ENCODE measurements around the gene DCAF12L1.

DCAF12L1 gene

DNA sequence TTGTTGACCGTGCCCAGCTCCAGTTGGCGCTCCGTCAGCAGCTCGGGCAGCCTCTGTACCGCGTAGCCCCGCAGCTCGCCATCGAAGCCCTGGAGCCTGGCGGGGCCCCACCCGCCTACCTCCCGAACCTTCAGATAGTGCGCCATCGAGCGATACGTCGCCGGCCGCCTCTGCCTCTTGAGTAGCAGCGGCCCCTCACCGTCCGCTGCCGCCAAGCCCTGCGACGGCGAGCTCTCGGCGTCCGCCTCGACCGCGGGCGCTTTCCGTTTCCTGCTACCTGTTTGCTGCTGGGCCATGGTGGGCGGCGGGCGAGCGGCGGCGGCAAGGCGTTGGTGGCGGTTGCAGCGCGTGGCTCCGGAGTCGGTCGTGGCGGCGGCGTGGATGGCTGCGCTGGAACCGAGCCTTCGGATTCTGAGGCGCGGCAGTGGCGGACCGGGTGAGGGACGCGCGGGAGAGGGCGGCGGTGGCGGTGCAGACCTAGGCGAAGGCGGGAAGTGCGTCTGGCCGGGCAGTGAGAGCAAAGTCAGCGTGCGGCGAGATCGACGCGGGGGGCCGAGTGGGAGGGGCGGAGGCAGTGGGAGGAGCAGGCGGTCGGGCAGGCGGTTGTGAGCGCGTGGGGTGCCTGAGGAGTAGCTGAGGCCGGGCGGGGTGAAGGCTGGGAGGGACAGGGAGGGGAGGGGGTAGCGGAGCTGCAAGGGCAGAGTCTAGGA is at the start of gene DCAF12L1:
Gene DCAF12L1 (minus strand): TSS at position 502 of the 710 bp plus-strand sequence. CDS start 206 bp downstream, at position 296.
- no peak for DNase-seq

DNA sequence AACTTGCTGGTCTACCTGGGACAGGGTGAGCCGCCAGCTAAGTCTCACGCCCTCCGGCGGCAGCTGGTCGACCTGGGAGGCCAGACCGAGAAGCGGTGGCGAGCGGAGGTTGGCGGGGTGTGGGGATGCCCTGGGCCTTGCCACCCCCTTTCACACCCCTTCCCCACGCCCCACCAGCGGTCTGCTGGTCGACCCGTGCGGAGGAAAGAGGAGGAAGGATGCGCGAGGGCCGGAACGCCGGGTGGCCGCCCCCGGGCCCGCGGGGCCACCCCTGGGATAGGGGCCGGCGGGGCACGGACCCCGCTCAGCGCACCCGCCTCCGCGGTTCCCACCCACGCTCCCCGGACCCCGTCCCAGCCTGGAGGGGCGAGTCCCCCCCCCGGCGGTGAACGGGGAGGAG is 28.3 kb upstream of the DCAF12L1 start:
- DNase-seq = no peak

DNA sequence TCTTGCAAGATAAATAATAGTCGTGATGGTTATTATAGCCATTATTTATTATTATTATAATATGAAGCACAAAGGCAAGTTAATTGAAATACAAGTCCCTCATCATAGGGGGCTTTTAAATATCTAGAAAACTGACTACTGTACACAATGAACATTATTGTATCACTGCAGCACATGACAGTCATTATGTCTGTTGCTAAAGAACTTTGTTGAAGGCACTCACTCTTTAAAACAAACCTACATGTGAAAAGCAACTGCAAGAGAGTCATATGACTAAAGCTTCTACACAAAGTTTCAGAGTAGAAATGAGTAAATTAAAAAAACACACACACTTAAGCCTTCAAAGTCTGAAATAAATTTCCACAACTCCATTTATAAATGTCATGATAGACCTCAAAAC is 23.3 kb upstream of the DCAF12L1 start:
- no peak for DNase-seq

DNA sequence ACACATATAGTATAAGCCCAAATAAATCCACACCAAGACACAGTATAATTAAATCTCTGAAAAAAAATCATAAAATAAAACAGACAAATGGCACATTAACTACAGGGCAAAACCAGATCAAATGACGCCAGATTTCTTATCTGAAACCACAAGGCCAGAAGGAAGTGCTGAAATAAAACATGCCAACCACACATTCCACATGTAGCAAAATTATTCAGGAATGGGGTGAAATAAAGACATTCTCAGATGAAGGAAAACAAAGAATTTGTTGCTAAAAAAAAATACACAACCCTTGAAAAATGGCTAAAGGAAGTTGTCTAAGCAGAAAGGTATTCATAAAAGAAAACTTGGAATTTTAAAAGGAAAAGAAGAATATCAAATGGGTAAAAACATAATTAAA is 4.5 kb upstream of the DCAF12L1 start:
- no peak for DNase-seq

DNA sequence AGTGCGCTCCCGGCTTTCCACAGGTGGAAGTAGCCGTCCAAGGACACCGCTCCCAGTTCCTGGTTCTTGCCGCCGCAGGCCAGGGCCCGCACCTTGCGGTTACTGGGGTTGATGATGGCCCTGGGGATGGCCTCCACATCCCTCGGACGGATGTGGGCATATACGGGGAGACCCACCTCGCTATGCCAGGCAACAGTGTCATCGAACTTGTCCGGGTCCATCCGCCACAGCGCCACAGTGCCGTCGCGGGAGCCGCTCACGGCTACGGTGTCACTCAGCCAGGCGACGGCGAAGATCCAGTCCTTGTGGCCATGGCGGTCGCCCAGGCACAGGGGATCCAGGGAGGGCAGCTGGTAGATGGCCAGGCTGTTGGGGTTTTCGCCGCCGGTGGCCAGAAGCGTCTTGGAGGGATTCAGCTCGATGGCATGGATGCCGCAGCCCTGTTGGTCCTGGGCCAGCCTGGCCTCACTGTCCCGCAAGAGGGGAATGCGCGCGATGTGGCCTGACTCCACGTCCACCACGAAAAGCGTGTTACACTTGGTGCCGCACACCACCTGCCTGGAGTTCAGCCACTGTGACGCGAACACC is 795 bp downstream of the DCAF12L1 start:
- no peak for DNase-seq

DNA sequence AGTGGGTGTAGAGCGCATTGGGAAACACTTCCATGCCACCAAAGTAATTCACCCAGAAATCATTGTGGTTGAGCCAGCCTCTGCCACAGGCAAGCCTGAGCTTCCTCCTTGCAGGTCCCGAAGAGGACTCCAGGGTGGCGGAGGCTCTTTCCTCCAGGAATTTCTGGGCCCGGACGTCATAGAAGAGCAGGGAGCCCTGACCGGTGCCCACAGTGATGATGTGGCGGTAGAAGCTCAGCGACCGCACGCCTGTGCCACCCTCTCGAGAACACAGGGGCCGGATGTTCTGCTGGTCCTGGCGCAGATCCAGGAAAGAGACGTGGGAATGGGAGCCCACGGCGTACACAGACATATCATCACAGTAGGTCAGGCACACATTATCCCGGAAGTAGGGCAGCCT is 1.3 kb downstream of the DCAF12L1 start:
- DNase-seq = no peak

DNA sequence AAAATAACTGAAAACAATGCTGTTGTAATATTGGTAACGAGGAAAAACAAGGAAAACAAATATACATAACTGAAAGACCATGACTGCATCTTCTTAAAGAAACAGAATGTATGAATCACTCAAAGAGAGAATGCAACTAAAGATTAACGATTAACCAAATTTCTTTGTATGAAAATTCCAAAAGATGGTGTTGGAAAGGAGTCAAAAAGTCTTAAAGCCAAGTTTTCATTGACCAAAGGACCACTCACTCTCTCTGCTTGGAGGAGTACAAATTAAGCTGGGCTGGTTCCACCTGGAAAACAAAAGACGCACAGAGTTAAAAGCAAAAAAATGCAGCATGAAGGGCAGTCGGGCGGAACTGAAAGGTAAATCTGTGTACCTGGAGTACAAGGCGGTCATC is 1.8 kb downstream of the DCAF12L1 start:
- DNase-seq = no peak

DNA sequence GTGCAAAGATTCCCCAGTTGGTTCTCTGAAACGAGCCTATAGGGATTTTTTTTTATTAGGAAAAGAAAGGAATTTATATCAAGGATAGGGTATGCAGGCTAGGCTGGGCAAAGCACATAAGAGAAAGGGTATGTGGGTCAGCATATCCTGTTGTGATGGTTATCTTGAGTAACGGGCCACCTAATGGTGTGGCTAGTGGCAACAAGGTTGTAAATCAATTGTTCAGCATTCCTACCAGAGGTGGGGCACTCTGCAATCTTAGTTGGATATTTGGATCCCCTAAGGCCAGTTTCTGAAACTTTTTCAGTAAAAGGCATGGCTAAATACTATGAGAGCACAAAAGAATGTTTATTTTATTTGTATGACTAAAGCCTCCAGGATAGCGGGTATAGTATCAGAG is 42.7 kb downstream of the DCAF12L1 start:
- DNase-seq = no peak

Measured in GF-D8 (cell line).